ENCODE results near the gene RAP1GDS1. TPM values are rescaled to one million over a fixed set of nuclear protein-coding genes. Genes with fewer than 3 reads are reported as not detected.

Gene RAP1GDS1
- polyA plus RNA-seq, 1 donor (not counting 4 experiments of a cell fraction or from before 2014, with no cell fraction given), result 58.1 TPM

DNA sequence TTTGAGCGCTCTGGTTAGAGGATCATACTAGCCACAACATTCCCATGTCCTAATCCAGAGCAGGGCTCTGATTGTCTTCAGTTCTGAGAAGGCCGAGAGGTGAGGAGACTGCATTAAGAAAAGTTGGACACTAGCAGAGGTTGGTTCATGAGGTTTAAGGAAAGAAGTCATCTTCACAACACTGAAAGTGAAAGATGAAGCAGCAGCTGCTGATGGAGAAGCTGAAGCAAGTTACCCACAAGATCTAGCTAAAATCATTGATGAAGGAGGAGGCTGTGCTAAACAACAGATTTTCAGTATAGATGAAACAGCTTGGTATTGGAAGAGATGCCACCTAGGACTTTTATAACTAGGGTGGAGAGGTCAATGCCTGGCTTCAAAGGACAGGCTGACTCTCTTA, 36.8 kb downstream of the RAP1GDS1 start:
- peaks cover 12% of the 10 kb centered on the region for H3K79me2 ChIP-seq (ENCODE audit: control insufficient read depth, insufficient read depth, low read length)
- peak; percentile 39 for FAIRE-seq

DNA sequence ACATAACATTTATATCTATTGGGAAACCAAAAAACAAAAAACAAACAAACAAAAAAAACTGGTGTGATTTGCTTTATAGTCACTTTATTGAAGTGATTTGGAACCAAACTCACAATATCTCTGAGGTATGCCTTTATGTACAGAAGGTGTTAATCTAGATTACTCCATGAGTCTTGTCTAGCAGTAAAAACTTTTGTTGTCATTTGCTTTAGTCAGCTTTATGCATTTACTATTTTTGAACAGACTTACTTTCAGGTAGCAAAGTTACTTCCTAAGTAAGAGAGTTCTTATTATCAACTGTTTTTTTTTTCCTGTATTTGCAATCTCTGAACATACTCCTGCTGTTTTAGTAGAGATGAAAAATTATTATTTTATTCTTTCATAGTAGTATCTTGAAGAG, 39.5 kb downstream of the RAP1GDS1 start:
- Histone ChIP-seq H2AFZ (ENCODE audit: control insufficient read depth, low read length) (no peak overlapping the region), H3K27ac (ENCODE audit: control insufficient read depth, insufficient read depth, low read length) (no peak overlapping the region), H3K4me1 (ENCODE audit: control insufficient read depth, extremely low read depth, insufficient read depth, low read length) (no peaks in the 10 kb centered on the region), H3K9me3 (ENCODE audit: control insufficient read depth, low read depth, low read length) (no peaks in the 10 kb centered on the region), H3K9me1 (ENCODE audit: control insufficient read depth, extremely low read depth, insufficient read depth, low read length) (no peaks in the 10 kb centered on the region), H3K9ac (ENCODE audit: control insufficient read depth, extremely low read depth, insufficient read depth, low read length) (no peak overlapping the region), H3K4me3 (ENCODE audit: control insufficient read depth in 2 of 3, extremely low read depth in 1 of 3, insufficient read depth in 2 of 3, low read depth in 1 of 3, low read length in 3 of 3) (no peak overlapping the region), H3K4me2 (ENCODE audit: control insufficient read depth, extremely low read depth, insufficient read depth, low read depth, low read length) (no peak overlapping the region), H3K27me3 (ENCODE audit: control insufficient read depth, extremely low read depth, insufficient read depth, low read length) (no peaks in the 10 kb centered on the region), H4K20me1 (ENCODE audit: control insufficient read depth, extremely low read depth, insufficient read depth, low read length) (no peaks in the 10 kb centered on the region), H3K36me3 (ENCODE audit: control insufficient read depth in 2 of 2, extremely low read depth in 1 of 2, insufficient read depth in 2 of 2, low read length in 2 of 2) (peaks cover 0 to 3% of the 10 kb centered on the region in 2 experiments), H3K79me2 (ENCODE audit: control insufficient read depth, insufficient read depth, low read length) (peaks cover 23% of the 10 kb centered on the region)
- DNase-seq (ENCODE audit: low read depth, low spot score) (no peak), FAIRE-seq (no peak)
- no peak for TF ChIP-seq EZH2 (IDR thresholded peaks at IDR 0.05; ENCODE audit: low read length)
- TF ChIP-seq, protein P1, sequence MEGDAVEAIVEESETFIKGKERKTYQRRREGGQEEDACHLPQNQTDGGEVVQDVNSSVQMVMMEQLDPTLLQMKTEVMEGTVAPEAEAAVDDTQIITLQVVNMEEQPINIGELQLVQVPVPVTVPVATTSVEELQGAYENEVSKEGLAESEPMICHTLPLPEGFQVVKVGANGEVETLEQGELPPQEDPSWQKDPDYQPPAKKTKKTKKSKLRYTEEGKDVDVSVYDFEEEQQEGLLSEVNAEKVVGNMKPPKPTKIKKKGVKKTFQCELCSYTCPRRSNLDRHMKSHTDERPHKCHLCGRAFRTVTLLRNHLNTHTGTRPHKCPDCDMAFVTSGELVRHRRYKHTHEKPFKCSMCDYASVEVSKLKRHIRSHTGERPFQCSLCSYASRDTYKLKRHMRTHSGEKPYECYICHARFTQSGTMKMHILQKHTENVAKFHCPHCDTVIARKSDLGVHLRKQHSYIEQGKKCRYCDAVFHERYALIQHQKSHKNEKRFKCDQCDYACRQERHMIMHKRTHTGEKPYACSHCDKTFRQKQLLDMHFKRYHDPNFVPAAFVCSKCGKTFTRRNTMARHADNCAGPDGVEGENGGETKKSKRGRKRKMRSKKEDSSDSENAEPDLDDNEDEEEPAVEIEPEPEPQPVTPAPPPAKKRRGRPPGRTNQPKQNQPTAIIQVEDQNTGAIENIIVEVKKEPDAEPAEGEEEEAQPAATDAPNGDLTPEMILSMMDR (optimal IDR thresholded peaks at IDR 0.05 in 1 of 3, IDR thresholded peaks at IDR 0.05 in 1 of 3, conservative IDR thresholded peaks at IDR 0.05 in 1 of 3; ENCODE audit: extremely low read depth in 1 of 3, insufficient read depth in 2 of 3, low read length in 3 of 3), result no peak
- dilution Hi-C loops (cut with MboI; ENCODE audit: extremely low pct_ligation_motif_present, low sequenced_read_pairs), result no loop called here

More for the DNA sequence above, 36.8 kb downstream of the RAP1GDS1 start:
- H4K20me1 ChIP-seq (ENCODE audit: control insufficient read depth, extremely low read depth, insufficient read depth, low read length), result no peaks in the 10 kb centered on the region
- H3K9ac ChIP-seq (ENCODE audit: control insufficient read depth, extremely low read depth, insufficient read depth, low read length), result no peak overlapping the region
- H3K27me3 ChIP-seq (ENCODE audit: control insufficient read depth, extremely low read depth, insufficient read depth, low read length), result no peaks in the 10 kb centered on the region
- H3K4me2 ChIP-seq (ENCODE audit: control insufficient read depth, extremely low read depth, insufficient read depth, low read depth, low read length), result no peak overlapping the region
- peaks cover 0 to 3% of the 10 kb centered on the region in 2 experiments for H3K36me3 ChIP-seq (ENCODE audit: control insufficient read depth in 2 of 2, extremely low read depth in 1 of 2, insufficient read depth in 2 of 2, low read length in 2 of 2)
- H3K4me3 ChIP-seq (ENCODE audit: control insufficient read depth in 2 of 3, extremely low read depth in 1 of 3, insufficient read depth in 2 of 3, low read depth in 1 of 3, low read length in 3 of 3), result no peak overlapping the region
- TF ChIP-seq EZH2 (IDR thresholded peaks at IDR 0.05; ENCODE audit: low read length), result no peak
- TF ChIP-seq, protein P1 (optimal IDR thresholded peaks at IDR 0.05 in 1 of 3, IDR thresholded peaks at IDR 0.05 in 1 of 3, conservative IDR thresholded peaks at IDR 0.05 in 1 of 3; ENCODE audit: extremely low read depth in 1 of 3, insufficient read depth in 2 of 3, low read length in 3 of 3), result no peak
- H2AFZ ChIP-seq (ENCODE audit: control insufficient read depth, low read length), result no peak overlapping the region
- no peaks in the 10 kb centered on the region for H3K9me1 ChIP-seq (ENCODE audit: control insufficient read depth, extremely low read depth, insufficient read depth, low read length)
- dilution Hi-C loops (cut with MboI; ENCODE audit: extremely low pct_ligation_motif_present, low sequenced_read_pairs), result no loop called here
- DNase-seq (ENCODE audit: low read depth, low spot score), result no peak
- H3K9me3 ChIP-seq (ENCODE audit: control insufficient read depth, low read depth, low read length), result no peaks in the 10 kb centered on the region
- no peaks in the 10 kb centered on the region for H3K4me1 ChIP-seq (ENCODE audit: control insufficient read depth, extremely low read depth, insufficient read depth, low read length)
- no peak overlapping the region for H3K27ac ChIP-seq (ENCODE audit: control insufficient read depth, insufficient read depth, low read length)
